Left colon (tissue), 2 donors: ENCODE results near the gene CASKIN2. TPM values are rescaled to one million over a fixed set of nuclear protein-coding genes. Genes with fewer than 3 reads are reported as not detected.
"Not testable (repeated sequence)": the region's sequence is repeated elsewhere in the genome, so short reads cannot be mapped to it uniquely, and the experiment has no call there.

Experiments used
- ATAC-seq: fragments of 200-7000 bp; cut with Tn5 transposase; one replicate; pipeline ENCODE4 v1.9.1; 2020; ENCODE audit warnings: mild to moderate bottlenecking, moderate library complexity
- DNase-seq, 2 donors: peaks; one replicate each; pipeline ENCODE4 v3.0.0-alpha.2; 2020
- intact Hi-C, 2 donors: fragments of 100-400 bp; cut with DNase I in 1 of 2; cut with micrococcal nuclease in 1 of 2; formaldehyde crosslinking; loops; one replicate each; pipeline versions ENCODE4 v1.11.2 to v1.14.0; 2022; cut with DNase I, micrococcal nuclease
- microRNA-seq, 2 donors: library from miRNA; unstranded; fragments of <30 nt; microRNA quantifications; one replicate each; pipeline versions ENCODE4 v1.1.0 to v1.2.0, GENCODE V29; 2020
- total RNA-seq, 2 donors: library from RNA; stranded (reverse); fragmentation: NEBNext Ultra II Directional; extraction: Animal tissue kit (Norgen Biotek cat#: 25700); gene quantifications; one replicate each; pipeline ENCODE4 v1.2.1, GENCODE V29; 2021
- donor health status: DM: no; HTN: no; CAD: no.
- donor health status: DM: yes; HTN: yes; CAD: no.

The CASKIN2 gene
- total RNA-seq, 2 donors from 2014 or later: 28.4 to 30.6 TPM

DNA sequence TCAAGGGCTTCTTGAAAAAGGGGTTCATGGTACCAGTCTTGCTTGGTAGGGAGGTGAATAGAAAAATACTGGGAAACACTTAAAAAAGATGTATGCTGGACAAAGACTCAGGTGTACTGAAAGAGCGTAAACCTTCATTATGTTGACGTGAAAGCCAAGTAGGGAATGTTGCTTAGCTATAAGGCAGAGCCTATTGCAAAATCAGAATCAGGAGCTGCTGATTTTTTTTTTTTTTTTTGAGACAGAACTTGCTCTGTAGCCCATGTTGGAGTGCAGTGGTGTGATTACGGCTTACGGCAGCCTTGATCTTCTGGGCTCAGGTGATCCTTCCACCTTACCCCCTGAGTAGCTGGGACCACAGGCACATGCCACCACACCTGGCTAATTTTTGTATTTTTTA, 55.0 kb downstream of the CASKIN2 start:
- intact Hi-C loops: no loop called here
- DNase-seq: no peak
- no peak for ATAC-seq

DNA sequence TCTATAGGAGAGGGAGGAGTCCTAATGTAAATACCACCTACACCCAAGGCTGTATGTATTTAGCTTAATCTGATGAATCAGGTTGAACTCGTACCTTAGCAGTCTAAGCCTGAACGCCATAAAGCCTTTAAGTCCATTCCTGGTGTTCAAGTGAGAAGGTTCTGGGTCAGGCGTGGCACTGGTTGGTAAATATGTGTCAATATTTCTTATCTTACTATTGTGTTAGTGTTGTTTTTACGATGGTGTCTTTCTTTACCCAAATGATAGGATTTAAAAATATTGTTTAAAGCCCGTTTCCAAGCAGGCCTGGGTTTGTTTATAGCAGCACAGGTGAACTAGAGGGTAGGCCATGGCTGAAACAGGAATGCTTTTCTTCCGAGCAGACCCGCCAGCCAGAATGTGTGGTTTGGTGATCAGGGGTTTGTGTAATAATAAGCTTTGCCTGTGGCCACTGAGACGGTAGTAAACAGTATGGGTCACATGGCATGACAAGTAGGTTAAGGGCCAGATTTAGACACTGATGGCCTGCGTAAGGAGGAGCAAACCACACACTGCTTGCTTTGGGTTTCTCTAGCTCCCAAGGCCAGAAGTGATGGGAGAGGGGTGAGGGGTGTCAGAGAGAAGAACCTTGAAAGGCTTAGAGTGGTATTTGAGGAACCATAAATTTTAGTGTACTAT, 55.6 kb downstream of the CASKIN2 start:
- intact Hi-C loops: no loop called here
- ATAC-seq (peak; percentile 74), DNase-seq (peak; percentile 55 to 72)

DNA sequence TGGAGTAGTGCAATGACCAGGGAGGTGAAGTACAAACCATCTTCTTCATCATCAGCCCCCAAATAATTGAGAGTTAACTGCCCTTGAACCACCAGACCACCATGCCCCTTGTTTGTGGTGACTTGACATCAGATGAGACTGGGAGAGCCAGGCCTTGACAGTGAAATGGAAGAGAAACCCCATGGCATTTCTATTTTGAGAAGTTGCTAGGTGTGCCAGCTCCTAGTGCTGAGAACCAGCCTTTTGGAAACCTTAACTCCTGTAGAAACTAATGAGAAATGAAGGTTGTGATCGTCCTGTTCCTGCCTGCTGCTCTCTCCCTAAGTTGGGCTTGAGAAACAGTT, 56.1 kb downstream of the CASKIN2 start:
- no peak for ATAC-seq
- no peak for DNase-seq
- intact Hi-C loops: no loop called here

DNA sequence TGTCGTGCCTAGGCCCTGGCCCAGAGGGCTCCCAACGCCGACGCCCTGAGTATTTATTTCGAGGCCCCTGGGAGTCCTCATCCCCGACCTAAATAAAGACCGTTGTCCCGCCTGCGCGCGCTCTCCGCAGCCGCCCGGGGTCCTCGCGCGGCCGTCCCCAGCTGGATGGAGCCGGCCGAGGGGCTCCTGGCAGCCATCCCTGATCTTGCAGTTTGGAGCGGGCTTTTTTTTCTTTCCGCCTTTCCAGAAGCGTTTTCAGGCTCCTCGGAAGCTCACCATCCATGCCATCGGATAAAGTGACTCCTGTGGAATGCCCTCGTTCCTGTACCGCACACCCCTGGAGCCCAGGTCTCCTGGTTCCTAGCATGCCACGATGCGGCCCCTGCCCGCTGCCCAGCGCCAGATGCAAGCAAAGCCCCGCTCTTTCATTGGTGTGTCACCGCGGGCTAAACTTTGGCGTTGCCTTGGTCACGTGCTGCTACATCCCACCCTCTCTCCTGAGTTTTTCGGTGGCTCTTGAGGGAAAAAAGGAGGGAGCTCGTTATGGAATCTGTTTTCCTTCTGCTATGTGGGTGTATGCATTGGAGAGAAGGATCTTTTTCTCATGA, 58.2 kb downstream of the CASKIN2 start:
- no peak for ATAC-seq
- peak in 1 of 2 donors; percentile 38 for DNase-seq
- intact Hi-C loops: no loop called here

DNA sequence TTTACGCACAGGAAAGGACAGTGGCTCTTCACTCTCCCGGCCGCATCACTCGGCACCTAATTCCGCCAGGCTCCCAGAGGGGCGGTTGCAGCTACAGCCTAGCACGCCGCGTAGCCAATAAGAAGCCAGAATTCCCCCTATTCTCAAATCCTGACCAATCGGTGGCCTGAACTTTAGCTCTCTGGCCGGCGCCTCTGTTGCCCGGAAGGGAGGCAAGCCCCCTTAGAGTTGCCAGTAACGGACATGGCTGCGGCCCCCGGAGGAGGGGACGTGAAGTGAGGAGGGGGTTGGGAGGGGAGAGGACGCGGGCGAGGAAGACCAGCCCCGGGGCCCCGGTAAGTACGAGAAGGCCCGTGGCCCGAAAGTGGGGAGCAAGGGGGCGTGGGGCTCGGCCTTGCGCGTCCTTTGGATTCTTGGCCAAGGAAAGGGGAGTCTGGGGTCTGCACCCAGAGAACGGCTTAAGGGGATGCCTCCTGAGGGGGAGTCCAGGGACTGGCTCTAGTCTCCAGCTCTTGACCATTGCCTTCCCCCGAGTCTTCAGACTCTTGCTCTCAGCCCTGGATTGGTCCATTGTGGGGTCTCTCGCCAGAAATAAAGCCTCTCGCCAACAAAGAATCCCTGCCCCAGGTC, 58.8 kb downstream of the CASKIN2 start, which contains the start of gene TMEM94:
TMEM94 (plus strand) TSS at position 219 of the 630 bp plus-strand sequence. CDS start 15,271 bp downstream, outside the sequence.
- ATAC-seq: peak; percentile 81
- peak; percentile 95 to 96 for DNase-seq
- intact Hi-C loops: no loop called here

DNA sequence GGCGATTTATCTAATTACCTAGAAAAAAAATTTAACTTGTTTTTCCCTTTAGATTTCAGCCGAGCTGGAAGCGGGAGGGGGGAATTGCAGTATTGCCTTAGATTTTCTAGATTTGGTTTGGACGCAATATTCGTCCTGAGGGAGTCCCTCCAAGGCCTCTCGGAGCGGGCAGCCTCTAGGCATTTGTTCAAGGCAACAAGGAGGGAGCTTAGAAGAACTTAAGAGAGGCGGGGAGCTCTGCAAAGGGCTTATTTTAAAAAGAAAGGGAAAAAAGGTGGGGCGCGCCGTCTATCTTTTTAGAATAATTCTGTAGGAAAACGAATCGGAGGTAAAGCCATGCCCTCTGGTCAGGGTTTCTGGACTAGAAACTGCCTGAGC, 59.3 kb downstream of the CASKIN2 start:
- peak; percentile 4 for ATAC-seq
- intact Hi-C loops: no loop called here
- no peak for DNase-seq

DNA sequence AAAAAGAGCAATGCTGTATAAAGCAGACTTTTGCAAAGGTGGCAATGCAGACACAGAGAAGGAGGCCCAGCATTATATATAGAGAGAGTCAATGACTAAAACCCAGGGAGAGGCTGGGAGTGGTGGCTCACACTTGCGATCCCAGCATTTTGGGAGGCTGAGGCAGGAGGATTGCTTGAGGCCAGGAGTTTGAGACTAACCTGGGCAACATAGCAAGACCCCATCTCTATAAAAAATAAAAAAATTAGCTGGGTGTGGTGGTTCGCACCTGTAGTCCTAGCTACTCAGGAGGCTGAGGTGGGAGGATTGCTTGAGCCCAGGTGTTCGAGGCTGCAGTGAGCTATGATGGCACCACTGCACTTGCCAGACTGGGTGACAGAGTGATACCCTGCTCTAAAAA, 60.7 kb downstream of the CASKIN2 start:
- DNase-seq, intact Hi-C loops, ATAC-seq: not testable (repeated sequence)

DNA sequence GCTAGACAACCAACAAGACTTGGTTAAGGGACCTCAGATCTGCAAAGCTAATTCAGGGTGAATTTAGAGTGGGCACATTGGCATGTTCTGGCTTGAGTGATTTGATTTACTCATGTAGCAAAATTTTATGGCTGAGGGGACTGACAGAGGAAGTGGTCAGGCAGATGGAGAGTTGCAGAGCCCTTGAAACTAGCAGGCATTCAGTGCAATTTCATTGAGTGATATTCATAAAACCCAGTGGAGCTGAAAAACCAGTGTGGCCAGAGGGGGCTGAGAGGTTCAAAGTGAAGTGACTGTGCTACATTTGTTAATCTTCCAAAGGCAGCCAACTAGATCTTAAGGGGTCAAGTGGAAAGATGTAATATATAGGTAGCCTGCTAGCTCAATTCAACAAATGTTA, 61.1 kb downstream of the CASKIN2 start:
- intact Hi-C loops: no loop called here
- ATAC-seq: no peak
- no peak for DNase-seq

DNA sequence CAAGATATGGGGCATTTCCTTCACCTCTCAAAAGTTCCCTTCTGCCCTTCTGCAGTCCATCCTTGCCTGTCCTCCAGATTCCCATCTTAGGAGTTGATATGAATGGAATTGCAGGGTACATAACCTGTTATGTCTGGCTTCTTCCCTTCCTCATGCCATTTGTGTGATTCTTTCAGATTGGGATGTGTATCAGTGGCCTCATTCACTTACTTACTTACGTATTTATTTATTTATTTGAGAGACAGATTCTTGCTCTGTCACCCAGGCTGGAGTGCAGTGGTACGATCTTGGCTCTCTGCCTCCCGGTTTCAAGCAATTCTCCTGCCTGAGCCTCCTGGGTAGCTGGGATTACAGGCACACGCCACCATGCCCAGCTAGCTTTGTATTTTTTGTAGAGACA, 65.1 kb downstream of the CASKIN2 start:
- DNase-seq (no peak), ATAC-seq (no peak)
- intact Hi-C loops: no loop called here

Small RNA genes lying within 50 kb of the gene (microRNA-seq; reads per million reads assigned to microRNA genes)
- 0 to 0.53 reads per million in 2 donors for gene MIR6785

Other genes with a start within 250 kb of the CASKIN2 start
- 10 to 100 TPM; 18.4 to 24.7 TPM for gene MIF4GD, start 244.3 kb downstream of the CASKIN2 start, total RNA-seq
- gene SLC25A19, start 226.1 kb downstream of the CASKIN2 start, total RNA-seq: 10 to 100 TPM; 10.7 to 14.0 TPM
- gene GRB2, start 109.9 kb downstream of the CASKIN2 start, total RNA-seq: 100 to 1,000 TPM; 112 to 117 TPM
- 100 to 1,000 TPM in 1 of 2 donors, 10 to 100 TPM in 1; 99.9 to 123 TPM for gene TMEM94, start 58.9 kb downstream of the CASKIN2 start, total RNA-seq
- gene TSEN54, start 991 bp upstream of the CASKIN2 start, total RNA-seq: 10 to 100 TPM; 30.1 to 38.9 TPM
- gene LLGL2, start 10.2 kb upstream of the CASKIN2 start, total RNA-seq: 100 to 1,000 TPM; 447 to 529 TPM
- gene MYO15B, start 72.3 kb upstream of the CASKIN2 start, total RNA-seq: 100 to 1,000 TPM; 575 to 676 TPM
- 10 to 100 TPM; 15.4 to 28.3 TPM for gene SMIM5, start 117.9 kb upstream of the CASKIN2 start, total RNA-seq
- gene RECQL5, start 151.6 kb upstream of the CASKIN2 start, total RNA-seq: 10 to 100 TPM; 23.2 to 27.0 TPM
- gene SAP30BP, start 151.8 kb upstream of the CASKIN2 start, total RNA-seq: 10 to 100 TPM; 72.1 to 72.5 TPM
- 100 to 1,000 TPM; 252 to 318 TPM for gene ITGB4, start 205.9 kb upstream of the CASKIN2 start, total RNA-seq
- 10 to 100 TPM; 14.1 to 16.9 TPM for gene GALK1, start 249.7 kb upstream of the CASKIN2 start, total RNA-seq